ENCODE measurements around the gene GRIA3.
"Not testable (repeated sequence)": the region's sequence is repeated elsewhere in the genome, so short reads cannot be mapped to it uniquely, and the experiment has no call there.

Gene GRIA3

DNA sequence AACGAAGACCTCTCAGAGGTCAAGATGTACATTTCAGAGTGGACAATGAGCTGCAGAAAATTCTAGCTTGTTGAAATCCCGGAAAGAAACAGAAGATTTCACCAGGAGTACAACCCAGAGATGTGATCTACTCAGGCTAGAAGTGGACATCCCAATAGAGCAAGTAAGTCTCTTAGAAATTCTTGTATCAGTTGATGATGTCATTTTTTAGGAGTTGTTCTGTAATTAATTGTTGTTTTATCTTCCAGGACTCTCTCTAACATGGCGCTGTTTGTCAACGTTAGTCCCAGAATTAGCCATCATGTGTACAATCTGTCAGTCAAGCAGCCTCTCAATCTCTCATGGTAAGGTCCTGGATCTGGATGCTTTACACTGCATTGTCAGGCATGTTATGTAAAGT is 174.4 kb downstream of the GRIA3 start:
- DNase-seq = no peak

GRCh38 chrX:123361371-123361770 is 177.3 kb downstream of the GRIA3 start:
- DNase-seq = no peak

- not testable (repeated sequence) for DNase-seq
These were observed 202.1 kb downstream of the GRIA3 start for GRCh38 chrX:123386196-123386595.

- DNase-seq = no peak
These were observed 208.8 kb downstream of the GRIA3 start for GRCh38 chrX:123392921-123393320.

GRCh38 chrX:123399709-123400108 is 215.6 kb downstream of the GRIA3 start:
- no peak for DNase-seq

DNA sequence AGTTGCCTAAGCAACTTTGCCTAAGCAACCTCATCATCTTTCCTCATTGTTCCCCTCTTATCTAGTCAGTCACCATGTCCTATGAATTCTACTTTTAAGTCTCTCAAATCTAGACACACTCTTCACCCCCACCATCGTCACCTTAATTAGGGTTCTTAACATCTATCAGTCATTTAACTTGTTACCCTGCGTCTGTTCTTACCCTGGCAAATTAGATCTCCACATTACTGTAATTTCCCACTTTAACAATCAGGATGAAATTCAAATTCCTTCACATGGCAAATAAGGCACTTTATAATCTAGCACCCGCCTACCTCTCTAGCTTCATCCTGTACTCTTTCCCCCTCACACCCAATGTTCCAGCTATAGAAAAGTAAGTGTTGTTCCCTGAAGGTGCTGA is 221.2 kb downstream of the GRIA3 start:
- no peak for DNase-seq

DNA sequence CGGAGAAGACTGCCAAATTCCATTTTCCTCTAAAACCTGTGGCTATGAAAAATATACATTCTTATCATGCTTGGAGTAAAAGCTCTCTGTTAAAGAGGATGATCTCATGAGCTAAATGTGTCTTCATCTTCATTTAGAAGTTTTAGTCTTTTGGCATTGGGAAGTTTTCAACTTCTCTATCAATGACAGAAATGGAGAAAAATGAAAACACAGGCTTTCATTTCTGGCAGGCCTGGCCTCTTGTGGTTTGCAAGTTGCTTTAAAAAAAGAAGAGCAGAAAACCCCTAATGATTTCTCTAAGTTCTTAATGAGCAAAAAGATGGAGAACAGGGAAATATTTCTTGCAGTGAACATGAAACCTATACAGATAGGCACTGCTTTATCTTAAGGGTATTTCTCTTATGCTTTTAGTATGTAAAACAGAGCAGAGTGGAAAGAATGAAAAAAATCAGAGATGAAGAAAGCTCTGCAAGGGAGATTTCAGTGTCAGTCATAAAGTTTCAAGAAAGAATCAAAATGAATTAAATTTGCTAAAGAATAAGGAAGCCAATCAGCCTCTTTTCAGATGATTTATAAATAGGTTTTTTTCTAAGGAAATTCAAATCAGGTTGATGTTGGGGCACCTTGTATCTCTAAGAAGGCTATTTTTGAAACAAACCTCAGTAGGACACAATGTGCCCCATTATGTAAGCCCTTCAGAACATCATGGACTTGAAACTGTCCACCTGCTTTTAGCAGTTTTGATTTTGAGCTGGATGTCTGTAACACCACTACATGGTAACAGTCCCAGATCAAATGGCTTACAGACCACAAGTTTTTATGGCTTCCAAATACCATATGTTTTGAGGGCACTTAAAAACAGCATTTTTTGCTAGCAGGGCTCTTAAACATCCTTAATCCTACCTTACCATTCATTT is 225.0 kb downstream of the GRIA3 start:
- DNase-seq = no peak

GRCh38 chrX:123422875-123423274 is 238.8 kb downstream of the GRIA3 start:
- DNase-seq = no peak

DNA sequence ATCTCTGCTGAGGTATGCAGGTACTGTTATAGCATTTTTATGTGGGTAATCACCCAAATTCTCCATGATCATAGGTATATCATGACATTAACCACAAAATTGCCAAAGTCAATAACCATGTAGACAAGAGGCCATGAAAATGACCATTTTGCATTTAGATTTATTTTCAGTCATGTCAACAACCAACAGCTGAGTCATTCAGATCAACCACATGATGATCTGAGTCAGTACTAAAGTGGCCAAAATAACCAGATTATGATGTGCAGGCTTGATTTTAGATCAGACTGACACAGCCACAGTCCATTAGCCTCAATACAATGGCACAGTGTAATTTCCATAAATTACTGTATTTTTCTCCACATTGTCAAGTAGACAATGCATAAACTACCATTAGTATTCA is 240.5 kb downstream of the GRIA3 start:
- DNase-seq = no peak

GRCh38 chrX:123425471-123425870 is 241.4 kb downstream of the GRIA3 start:
- no peak for DNase-seq

- no peak for DNase-seq
These were observed 241.8 kb downstream of the GRIA3 start for GRCh38 chrX:123425904-123426303.

DNA sequence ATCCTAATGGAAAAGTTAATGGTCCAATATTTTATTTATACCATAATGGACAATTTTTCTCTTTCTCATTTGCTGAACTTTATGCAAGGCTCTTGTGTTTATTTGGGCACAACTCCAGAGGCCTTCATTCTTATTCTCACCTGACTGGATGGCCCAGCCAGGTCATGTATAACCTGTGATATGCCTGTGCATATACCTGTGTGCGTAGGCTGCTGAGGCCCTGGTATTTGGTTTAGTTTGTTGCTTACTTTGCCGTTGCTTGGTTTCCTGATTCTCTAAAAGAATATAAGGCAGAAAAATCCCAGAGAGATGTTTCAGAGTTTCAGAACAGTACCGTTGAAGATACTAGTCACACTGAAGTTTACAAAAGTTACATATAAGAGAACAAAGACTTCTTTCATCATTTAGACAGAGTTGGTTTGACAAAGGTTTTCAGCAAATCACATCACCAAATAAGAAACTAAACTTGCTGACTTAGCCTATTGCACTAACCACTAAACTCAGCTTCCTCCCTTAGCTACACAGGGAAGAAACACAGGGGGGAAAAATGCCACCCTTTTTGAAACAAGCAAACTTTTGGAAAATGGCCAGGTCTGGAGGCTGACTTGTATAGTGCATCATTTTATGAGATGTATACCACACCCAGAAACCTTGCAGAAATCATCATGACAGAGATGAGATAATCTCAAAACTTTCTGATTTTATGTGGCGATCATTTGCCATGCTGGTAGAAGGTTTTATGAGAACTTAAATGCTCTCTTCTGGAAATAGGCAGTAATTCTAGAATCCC is 248.5 kb downstream of the GRIA3 start:
- DNase-seq = no peak

DNA sequence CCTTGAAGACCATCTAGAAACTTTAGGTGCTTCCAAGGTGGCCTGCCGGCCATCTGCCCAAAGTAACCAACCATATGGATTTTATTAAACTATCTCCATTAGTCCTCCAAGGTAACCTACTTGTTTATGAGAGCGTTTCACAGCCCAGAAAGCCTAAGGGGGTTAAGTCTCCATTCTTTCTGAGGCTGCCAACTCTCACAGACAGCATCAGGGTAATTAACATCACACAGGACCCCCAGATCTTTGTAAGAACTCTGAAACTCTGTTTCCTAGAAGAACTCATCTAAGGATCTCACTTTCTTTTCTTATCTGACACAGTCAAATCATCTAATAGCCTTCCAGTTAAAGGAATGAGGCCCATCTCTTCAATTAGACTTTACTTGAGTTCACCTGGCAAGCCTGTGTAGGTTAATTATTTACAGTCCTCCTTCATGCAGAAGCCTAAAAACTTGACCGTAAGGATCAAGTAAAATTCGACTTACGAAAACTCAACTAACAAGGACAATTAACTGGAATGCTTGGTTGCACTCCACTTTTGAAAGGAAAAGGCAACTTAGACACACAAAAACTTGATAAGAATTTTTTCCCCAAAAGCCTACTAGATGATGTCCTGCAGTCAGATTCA is 252.5 kb downstream of the GRIA3 start:
- no peak for DNase-seq

DNA sequence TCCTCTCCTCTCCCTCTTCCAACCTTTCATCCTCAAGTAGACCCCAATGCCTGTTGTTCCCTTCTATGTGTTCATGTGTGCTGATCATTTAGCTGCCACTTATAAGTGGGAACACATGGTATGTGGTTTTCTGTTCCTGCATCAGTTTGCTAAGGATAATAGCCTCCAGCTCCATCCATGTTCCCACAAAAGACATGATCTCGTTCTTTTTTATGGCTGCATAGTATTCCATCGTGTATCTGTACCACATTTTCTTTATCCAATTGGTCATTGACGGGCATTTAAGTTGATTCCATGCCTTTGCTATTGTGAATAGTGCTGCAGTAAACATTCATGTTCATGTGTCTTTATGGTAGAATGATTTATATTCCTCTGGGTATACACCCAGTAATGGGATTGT is 255.8 kb downstream of the GRIA3 start:
- not testable (repeated sequence) for DNase-seq

DNA sequence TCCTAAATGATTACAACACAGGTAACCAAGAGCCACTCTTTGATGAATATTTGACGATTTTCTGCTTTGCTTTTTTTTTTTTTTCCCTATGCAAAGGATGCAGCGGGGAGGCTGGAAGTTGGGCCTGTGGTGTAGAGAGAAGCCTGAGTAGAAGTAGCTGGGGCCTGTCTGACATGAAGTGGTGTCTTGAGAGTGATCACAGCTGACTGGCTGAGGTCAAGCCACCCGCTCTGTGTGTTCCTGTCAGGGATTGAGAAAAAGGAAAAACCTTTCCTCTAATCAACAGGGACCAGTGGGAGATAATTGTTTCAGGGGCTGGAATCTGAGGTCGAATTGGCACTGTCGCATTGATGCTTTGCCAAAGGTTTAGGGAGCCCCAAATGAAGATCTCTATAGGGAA is 258.7 kb downstream of the GRIA3 start:
- no peak for DNase-seq

GRCh38 chrX:123447506-123447905 is 263.4 kb downstream of the GRIA3 start:
- no peak for DNase-seq

DNA sequence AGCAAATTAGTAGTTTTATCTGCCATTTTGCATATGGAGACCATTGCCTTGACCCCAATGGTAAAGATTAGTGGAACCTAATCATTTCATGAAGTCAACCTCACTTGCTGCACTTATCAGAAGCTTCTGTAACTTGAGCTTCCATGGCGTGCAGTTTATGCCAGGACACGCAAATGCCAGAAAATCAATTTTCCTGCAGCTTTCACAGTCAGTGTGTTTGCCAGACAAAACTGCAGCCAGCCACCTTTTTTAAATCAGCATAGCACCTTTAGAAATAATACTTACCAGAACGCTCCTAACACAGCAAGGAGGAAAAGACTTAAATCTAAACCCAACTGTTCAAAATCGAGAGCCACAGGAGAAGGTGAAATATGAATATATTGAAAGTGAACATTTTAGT is 265.3 kb downstream of the GRIA3 start:
- DNase-seq = no peak

GRCh38 chrX:123450222-123450621 is 266.1 kb downstream of the GRIA3 start:
- no peak for DNase-seq

DNA sequence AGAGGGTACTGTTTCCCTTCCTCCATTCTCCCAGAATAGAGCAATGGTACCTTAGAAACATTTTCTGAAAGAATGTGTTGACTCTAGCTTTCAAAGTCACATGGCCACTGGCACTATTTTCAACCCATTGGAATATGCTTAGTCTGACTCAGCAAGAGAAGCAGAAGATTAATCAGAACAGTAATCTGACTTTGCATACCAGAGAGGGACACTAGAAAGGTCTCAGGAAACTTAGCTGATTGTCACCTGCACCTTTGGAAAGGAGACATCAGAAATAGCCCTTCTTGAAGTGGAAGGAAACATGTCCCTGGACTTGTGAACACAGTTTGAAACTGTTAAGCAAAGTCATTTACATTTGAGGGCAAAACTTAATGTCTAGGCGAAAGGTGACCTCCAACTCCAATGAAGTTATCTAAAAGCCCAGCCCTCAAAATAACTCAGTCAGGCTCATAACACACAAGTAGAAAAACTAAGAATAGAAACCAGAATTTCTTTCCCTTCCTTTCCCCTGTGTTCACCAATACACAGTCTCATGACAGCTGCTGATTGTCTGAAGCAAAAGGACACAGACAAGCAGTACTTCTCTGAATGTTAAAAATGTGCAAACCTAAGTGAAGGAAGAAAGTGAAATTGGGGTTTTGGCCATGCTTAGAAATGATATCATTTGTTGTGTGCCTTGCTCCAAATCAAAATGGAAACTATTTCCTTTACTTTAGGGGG is 270.8 kb downstream of the GRIA3 start:
- DNase-seq = no peak

- DNase-seq = no peak
These were observed 271.6 kb downstream of the GRIA3 start for GRCh38 chrX:123455693-123456092.

DNA sequence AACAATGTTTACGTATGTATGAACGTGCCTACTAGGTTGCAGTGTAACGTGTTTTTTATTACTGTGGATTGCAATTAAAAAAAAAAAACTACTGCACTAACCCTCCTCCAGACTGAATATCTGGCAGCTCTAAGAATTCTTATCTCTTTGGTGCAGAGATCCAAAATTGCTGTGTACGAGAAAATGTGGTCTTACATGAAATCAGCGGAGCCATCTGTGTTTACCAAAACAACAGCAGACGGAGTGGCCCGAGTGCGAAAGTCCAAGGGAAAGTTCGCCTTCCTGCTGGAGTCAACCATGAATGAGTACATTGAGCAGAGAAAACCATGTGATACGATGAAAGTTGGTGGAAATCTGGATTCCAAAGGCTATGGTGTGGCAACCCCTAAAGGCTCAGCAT is 280.6 kb downstream of the GRIA3 start:
- no peak for DNase-seq

GRCh38 chrX:123468481-123468880 is 284.4 kb downstream of the GRIA3 start:
- no peak for DNase-seq

Data from suppressor macrophage treated with lipopolysaccharide for 1 hour (primary cell).